Pulmonary artery endothelial cell (primary cell): ENCODE results near the gene CCL20. TPM values are rescaled to one million over a fixed set of nuclear protein-coding genes. Genes with fewer than 3 reads are reported as not detected.

Source experiments
- total RNA-seq: library from RNA; depleted of rRNA; stranded (reverse); fragments of >200 nt; gene quantifications from 2 replicates; pipeline ENCODE4 v1.2.3, GENCODE V29; 2014

Gene CCL20
- total RNA-seq, 1 donor from 2014 or later = 1.1 TPM

Other genes with a start within 250 kb of the CCL20 start
- not detected in 2 replicates for gene SCYGR2, start 214.9 kb upstream of the CCL20 start, total RNA-seq
- gene SCYGR3, start 199.0 kb upstream of the CCL20 start, total RNA-seq = not detected in 2 replicates
- not detected in 2 replicates for gene SCYGR4, start 196.3 kb upstream of the CCL20 start, total RNA-seq
- not detected in 2 replicates for gene SCYGR5, start 147.0 kb upstream of the CCL20 start, total RNA-seq
- gene SLC19A3, start 95.8 kb upstream of the CCL20 start, total RNA-seq = 0.07 and 0.39 TPM in 2 replicates
- gene SCYGR6, start 89.1 kb upstream of the CCL20 start, total RNA-seq = not detected in 2 replicates
- gene SCYGR7, start 85.5 kb upstream of the CCL20 start, total RNA-seq = not detected in 2 replicates
- not detected in 2 replicates for gene SCYGR8, start 67.9 kb upstream of the CCL20 start, total RNA-seq
- 15.0 and 16.6 TPM in 2 replicates for gene DAW1, start 57.8 kb downstream of the CCL20 start, total RNA-seq